CD4-positive, alpha-beta memory T cell (primary cell): ENCODE measurements around the gene DOCK3. TPM values are rescaled to one million over a fixed set of nuclear protein-coding genes. Genes with fewer than 3 reads are reported as not detected.
"Not testable (repeated sequence)": the region's sequence is repeated elsewhere in the genome, so short reads cannot be mapped to it uniquely, and the experiment has no call there.

Source experiments
- CTCF ChIA-PET: fragments of 350-600 bp; sonication (Branson Sonifier 250); formaldehyde crosslinking; loops from one replicate; lab custom pipeline; 2021; ENCODE audit warnings: inconsistent platforms; ENCODE audit not compliant: partially characterized antibody; lab: Charles Lee
- POLR2A ChIA-PET: fragments of 350-600 bp; sonication (Branson Sonifier 250); formaldehyde crosslinking; loops from one replicate; lab custom pipeline; 2021; ENCODE audit not compliant: partially characterized antibody; lab: Charles Lee
- DNase-seq, 5 donors: peaks; one replicate each; pipeline versions ENCODE4 v3.0.0 to v3.0.0-alpha.2; 2020 to 2022; ENCODE audit warnings: mixed read lengths in 1 of 5
- H3K27ac ChIP-seq: one replicate; pipeline ENCODE4 v1.7.0; 2013; ENCODE audit warnings: low read depth, low read length
- H3K27me3 ChIP-seq: 2 replicates; pipeline ENCODE4 v1.7.0; 2013; ENCODE audit warnings: mild to moderate bottlenecking, low read length, moderate library complexity; ENCODE audit not compliant: insufficient read depth
- H3K36me3 ChIP-seq: 2 replicates; pipeline ENCODE4 v1.7.0; 2013; ENCODE audit warnings: mild to moderate bottlenecking, low read length, moderate library complexity; ENCODE audit not compliant: insufficient read depth
- H3K4me1 ChIP-seq: 2 replicates; pipeline ENCODE4 v1.7.0; 2013; ENCODE audit warnings: mild to moderate bottlenecking, low read length, moderate library complexity; ENCODE audit not compliant: insufficient read depth
- H3K4me3 ChIP-seq, 2 donors: one replicate each; pipeline ENCODE4 v1.7.0; 2013; ENCODE audit warnings: low read length in 2 of 2, mild to moderate bottlenecking in 1 of 2
- H3K9me3 ChIP-seq, 2 donors: one replicate each; pipeline ENCODE4 v1.7.0; 2013; ENCODE audit warnings: low read length in 2 of 2, control low read depth in 1 of 2; ENCODE audit not compliant: control insufficient read depth in 1 of 2
- H3K27ac Mint-ChIP-seq, 7 donors: one replicate each; pipeline ENCODE4 v1.8.0; 2020 to 2021; ENCODE audit warnings: mixed read lengths in 7 of 7, mild to moderate bottlenecking in 6 of 7, inconsistent platforms in 3 of 7, moderate library complexity in 3 of 7
- H3K27me3 Mint-ChIP-seq, 2 donors: one replicate each; pipeline ENCODE4 v1.8.0; 2020 to 2021; ENCODE audit warnings: mixed read lengths in 2 of 2
- H3K36me3 Mint-ChIP-seq, 2 donors: one replicate each; pipeline ENCODE4 v1.8.0; 2020 to 2021; ENCODE audit warnings: mixed read lengths in 2 of 2, inconsistent platforms in 1 of 2, mild to moderate bottlenecking in 1 of 2
- H3K4me1 Mint-ChIP-seq, 4 donors: one replicate each; pipeline ENCODE4 v1.8.0; 2020 to 2021; ENCODE audit warnings: mixed read lengths in 4 of 4, mild to moderate bottlenecking in 1 of 4
- H3K4me3 Mint-ChIP-seq, 8 donors: one replicate each; pipeline ENCODE4 v1.8.0; 2020 to 2021; ENCODE audit warnings: mixed read lengths in 8 of 8, mild to moderate bottlenecking in 7 of 8, moderate library complexity in 6 of 8, inconsistent platforms in 3 of 8
- H3K9me3 Mint-ChIP-seq, 8 donors: one replicate each; pipeline ENCODE4 v1.8.0; 2020 to 2021; ENCODE audit warnings: mixed read lengths in 8 of 8, mild to moderate bottlenecking in 5 of 8, inconsistent platforms in 3 of 8, moderate library complexity in 1 of 8
- intact Hi-C: fragments of 100-400 bp; cut with micrococcal nuclease; formaldehyde crosslinking; loops from one replicate; pipeline ENCODE4 v1.15.1; 2023
- polyA plus RNA-seq, 2 donors: library from polyadenylated mRNA; unstranded; fragments of 300-500 nt; fragmentation: Illumina TruSeq; gene quantifications; one replicate each; pipeline ENCODE4 v1.2.3, GENCODE V29; 2021
- total RNA-seq, 2 experiments: library from RNA; stranded (reverse); gene quantifications; one replicate each; pipeline ENCODE4 v1.2.3, GENCODE V29; 2021

DOCK3 gene
- total and polyA plus RNA-seq, 4 experiments from 2014 or later, result 0.04 to 2.6 (median 1.3) TPM

DNA sequence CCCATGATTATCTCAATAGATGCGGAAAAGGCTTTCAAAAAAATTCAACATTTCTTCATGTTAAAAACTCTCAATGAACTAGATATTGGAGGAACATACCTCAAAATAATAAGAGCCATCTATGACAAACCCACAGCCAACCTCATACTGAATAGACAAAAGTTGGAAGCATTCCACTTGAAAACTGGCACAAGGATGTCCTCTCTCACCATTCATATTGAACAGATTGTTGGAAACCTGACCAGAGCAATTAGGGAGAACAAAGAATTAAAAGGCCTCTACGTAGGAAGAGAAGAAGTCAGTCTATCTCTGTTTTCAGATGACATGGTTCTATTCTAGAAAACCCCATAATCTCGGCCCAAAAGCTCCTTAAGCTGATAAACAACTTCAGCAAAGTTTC, 435.9 kb downstream of the DOCK3 start:
- Histone ChIP-seq H3K27ac (no peak overlapping the region), H3K4me1 (no peaks in the 10 kb centered on the region), H3K27me3 (no peaks in the 10 kb centered on the region), H3K36me3 (no peaks in the 10 kb centered on the region), H3K4me3 (no peak overlapping the region), H3K9me3 (no peaks in the 10 kb centered on the region)
- intact Hi-C loops, result no loop called here
- Mint-ChIP-seq H3K4me3 (no peak overlapping the region), H3K27ac (no peak overlapping the region), H3K9me3 (peaks cover 5 to 39% (median 25%) of the 10 kb centered on the region in 8 donors), H3K4me1 (no peaks in the 10 kb centered on the region), H3K36me3 (peaks cover 13 to 17% of the 10 kb centered on the region in 2 donors), H3K27me3 (peaks cover 1 to 11% of the 10 kb centered on the region in 2 donors)
- DNase-seq, result no peak
- POLR2A ChIA-PET, result no interaction called here
- CTCF ChIA-PET, result no interaction called here

DNA sequence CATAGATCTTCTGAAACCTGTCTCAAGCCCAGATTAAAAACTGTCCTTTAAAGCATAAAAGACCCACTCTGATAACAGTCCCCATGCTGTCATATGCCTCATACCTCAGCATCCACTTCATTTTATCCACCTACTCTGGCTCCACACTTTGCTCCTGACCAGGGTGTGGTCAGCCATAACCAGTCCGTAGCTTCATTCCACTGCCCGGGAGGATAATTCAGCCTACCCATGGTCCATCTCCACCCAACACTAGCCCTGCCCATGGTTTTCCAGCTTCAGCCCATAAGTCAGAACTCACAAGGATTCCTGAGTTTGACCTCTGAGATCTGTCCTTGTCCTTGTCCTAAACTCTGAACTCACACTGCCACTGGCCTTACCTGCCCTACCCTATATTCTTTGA, 448.2 kb downstream of the DOCK3 start:
- DNase-seq, result no peak

GRCh38 chr3:51123531-51123930, 448.8 kb downstream of the DOCK3 start:
- no peak overlapping the region for H3K27ac Mint-ChIP-seq
- H3K36me3 ChIP-seq, result no peaks in the 10 kb centered on the region
- H3K4me3 ChIP-seq, result no peak overlapping the region
- peaks cover 3 to 9% of the 10 kb centered on the region in 2 donors for H3K36me3 Mint-ChIP-seq
- H3K27me3 ChIP-seq, result no peaks in the 10 kb centered on the region
- no peaks in the 10 kb centered on the region for H3K9me3 ChIP-seq
- POLR2A ChIA-PET, result no interaction called here
- H3K27ac ChIP-seq, result no peak overlapping the region
- DNase-seq, result no peak
- H3K4me1 Mint-ChIP-seq, result no peaks in the 10 kb centered on the region
- intact Hi-C loops, result no loop called here
- no peaks in the 10 kb centered on the region for H3K4me1 ChIP-seq
- H3K4me3 Mint-ChIP-seq, result no peak overlapping the region
- H3K27me3 Mint-ChIP-seq, result peaks cover 3 to 4% of the 10 kb centered on the region in 2 donors
- CTCF ChIA-PET, result no interaction called here
- peaks cover 0 to 15% (median 12%) of the 10 kb centered on the region in 8 donors for H3K9me3 Mint-ChIP-seq

More for the DNA sequence above, 448.2 kb downstream of the DOCK3 start:
- Histone ChIP-seq H3K27me3 (no peaks in the 10 kb centered on the region), H3K27ac (no peak overlapping the region), H3K36me3 (no peaks in the 10 kb centered on the region), H3K4me3 (no peak overlapping the region), H3K9me3 (no peaks in the 10 kb centered on the region), H3K4me1 (no peaks in the 10 kb centered on the region)
- intact Hi-C loops, result no loop called here
- CTCF ChIA-PET, result no interaction called here
- peaks cover 0 to 15% (median 12%) of the 10 kb centered on the region in 8 donors for H3K9me3 Mint-ChIP-seq
- H3K27ac Mint-ChIP-seq, result no peak overlapping the region
- peaks cover 3 to 9% of the 10 kb centered on the region in 2 donors for H3K36me3 Mint-ChIP-seq
- POLR2A ChIA-PET, result no interaction called here
- no peak overlapping the region for H3K4me3 Mint-ChIP-seq
- H3K4me1 Mint-ChIP-seq, result no peaks in the 10 kb centered on the region
- peaks cover 3 to 4% of the 10 kb centered on the region in 2 donors for H3K27me3 Mint-ChIP-seq

GRCh38 chr3:51131607-51132006, 456.9 kb downstream of the DOCK3 start:
- H3K4me1 ChIP-seq, H3K27me3 ChIP-seq, DNase-seq, H3K4me3 ChIP-seq, intact Hi-C loops, H3K9me3 ChIP-seq, H3K27me3 Mint-ChIP-seq, H3K4me1 Mint-ChIP-seq, H3K4me3 Mint-ChIP-seq, H3K27ac ChIP-seq, CTCF ChIA-PET, H3K27ac Mint-ChIP-seq, H3K36me3 ChIP-seq: not testable (repeated sequence)
- Mint-ChIP-seq H3K9me3 (peaks cover 0 to 29% (median 18%) of the 10 kb centered on the region in 8 donors), H3K36me3 (peaks cover 13 to 22% of the 10 kb centered on the region in 2 donors)
- POLR2A ChIA-PET, result interaction anchor here (0.6 kb wide), 1 partner anchor 30 kb away, joined by 3 read pairs; no protein-coding TSS in a partner anchor

DNA sequence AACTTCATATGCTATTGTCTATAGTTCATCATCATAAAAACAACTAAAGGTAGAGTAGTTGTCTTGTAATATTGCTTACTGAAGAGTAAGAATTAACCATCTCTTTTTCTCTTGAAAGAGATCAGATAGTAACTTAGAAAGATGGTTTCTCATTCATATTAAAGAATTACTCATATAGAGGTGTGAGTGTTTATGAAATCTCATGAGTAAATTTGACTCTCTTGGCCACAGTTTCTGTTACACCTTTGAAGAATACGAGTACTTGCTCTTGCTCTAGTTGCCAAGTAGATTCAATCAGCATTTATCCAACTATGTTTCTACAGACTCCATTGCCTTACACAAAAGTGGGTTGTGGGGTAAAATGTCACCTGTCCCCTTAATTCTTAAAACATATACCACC, 463.0 kb downstream of the DOCK3 start:
- DNase-seq, result no peak
- H3K4me3 Mint-ChIP-seq, result no peak overlapping the region
- intact Hi-C loops, result no loop called here
- H3K27me3 ChIP-seq, result no peaks in the 10 kb centered on the region
- peaks cover 0 to 11% (median 4%) of the 10 kb centered on the region in 8 donors for H3K9me3 Mint-ChIP-seq
- no peaks in the 10 kb centered on the region for H3K27me3 Mint-ChIP-seq
- peaks cover 9% of the 10 kb centered on the region for H3K4me1 ChIP-seq
- CTCF ChIA-PET, result no interaction called here
- H3K4me3 ChIP-seq, result no peak overlapping the region
- no peak overlapping the region for H3K27ac ChIP-seq
- no peaks in the 10 kb centered on the region for H3K36me3 ChIP-seq
- no peak overlapping the region for H3K27ac Mint-ChIP-seq
- POLR2A ChIA-PET, result no interaction called here
- peaks cover 0 to 3% of the 10 kb centered on the region in 2 donors for H3K36me3 Mint-ChIP-seq
- H3K9me3 ChIP-seq, result no peaks in the 10 kb centered on the region
- peaks cover 10 to 12% (median 11%) of the 10 kb centered on the region in 4 donors for H3K4me1 Mint-ChIP-seq

- intact Hi-C loops, result no loop called here
- no peak overlapping the region for H3K27ac Mint-ChIP-seq
- no peak overlapping the region for H3K4me3 Mint-ChIP-seq
- no peak for DNase-seq
- Histone ChIP-seq H3K4me3 (no peak overlapping the region), H3K36me3 (no peaks in the 10 kb centered on the region), H3K9me3 (no peaks in the 10 kb centered on the region), H3K4me1 (peaks cover 9% of the 10 kb centered on the region), H3K27ac (no peak overlapping the region), H3K27me3 (no peaks in the 10 kb centered on the region)
- POLR2A ChIA-PET, result no interaction called here
- H3K36me3 Mint-ChIP-seq, result no peaks in the 10 kb centered on the region
- no peaks in the 10 kb centered on the region for H3K27me3 Mint-ChIP-seq
- H3K4me1 Mint-ChIP-seq, result peaks cover 10 to 12% (median 11%) of the 10 kb centered on the region in 4 donors
- H3K9me3 Mint-ChIP-seq, result peaks cover 0 to 4% (median 0%) of the 10 kb centered on the region in 8 donors
- CTCF ChIA-PET, result no interaction called here
Measured at GRCh38 chr3:51139616-51140015, 464.9 kb downstream of the DOCK3 start.

- H3K27ac Mint-ChIP-seq, result peak overlapping the region in 1 of 7 donors; percentile 2
- no peaks in the 10 kb centered on the region for H3K9me3 ChIP-seq
Measured at GRCh38 chr3:51141573-51141972, 466.8 kb downstream of the DOCK3 start.

More at GRCh38 chr3:51141573-51141972, 466.8 kb downstream of the DOCK3 start:
- no peak for DNase-seq
- Mint-ChIP-seq H3K27me3 (no peaks in the 10 kb centered on the region), H3K36me3 (no peaks in the 10 kb centered on the region), H3K9me3 (peaks cover 0 to 2% (median 0%) of the 10 kb centered on the region in 8 donors), H3K4me1 (peaks cover 10 to 12% (median 11%) of the 10 kb centered on the region in 4 donors), H3K4me3 (peak overlapping the region in 1 of 8 donors; percentile 27)
- intact Hi-C loops, result no loop called here
- ChIA-PET CTCF (interaction anchor here (0.7 kb wide), 1 partner anchor 170 kb away, joined by 3 read pairs; no protein-coding TSS in a partner anchor), POLR2A (interaction anchor here (0.5 kb wide), 1 partner anchor 13 kb away, joined by 4 read pairs; no protein-coding TSS in a partner anchor)
- no peaks in the 10 kb centered on the region for H3K27me3 ChIP-seq
- no peak overlapping the region for H3K27ac ChIP-seq
- no peaks in the 10 kb centered on the region for H3K36me3 ChIP-seq
- H3K4me3 ChIP-seq, result no peak overlapping the region
- peaks cover 9% of the 10 kb centered on the region for H3K4me1 ChIP-seq
